ENCODE results near the gene CASK. TPM values are rescaled to one million over a fixed set of nuclear protein-coding genes. Genes with fewer than 3 reads are reported as not detected.
"Not testable (repeated sequence)": the region's sequence is repeated elsewhere in the genome, so short reads cannot be mapped to it uniquely, and the experiment has no call there.

CASK gene
- total RNA-seq, 4 donors from 2014 or later = 33.1 to 41.6 (median 36.4) TPM

- intact Hi-C loops (cut with DNase I) = no loop called here
- TF ChIP-seq POLR2A (IDR thresholded peaks at IDR 0.05) (no peak), CTCF (IDR thresholded peaks at IDR 0.05) (no peak)
- Histone ChIP-seq H3K27me3 (no peaks in the 10 kb centered on the region), H3K9me3 (no peaks in the 10 kb centered on the region), H3K36me3 (peaks cover 0 to 8% of the 10 kb centered on the region in 2 donors), H3K27ac (no peak overlapping the region), H3K4me3 (replicated peaks in 1 of 3) (no peak overlapping the region), H3K4me1 (no peaks in the 10 kb centered on the region)
- 85 to 91% methylated on average over 2 of the region's 2 CpGs for WGBS, 2 donors
- no peak for DNase-seq
Observed at GRCh38 chrX:41661366-41662095, 261.8 kb downstream of the CASK start.

GRCh38 chrX:41655631-41656030 lies 267.7 kb downstream of the CASK start:
- WGBS, 2 donors = 76 to 85% methylated on average over 3 to 4 of the region's 4 CpGs
- no peak for DNase-seq
- Histone ChIP-seq H3K4me1 (no peaks in the 10 kb centered on the region), H3K9me3 (no peaks in the 10 kb centered on the region), H3K27me3 (no peaks in the 10 kb centered on the region), H3K27ac (no peak overlapping the region), H3K4me3 (replicated peaks in 1 of 3) (no peak overlapping the region), H3K36me3 (peaks cover 0 to 8% of the 10 kb centered on the region in 2 donors)
- TF ChIP-seq CTCF (IDR thresholded peaks at IDR 0.05) = no peak
- TF ChIP-seq POLR2A (IDR thresholded peaks at IDR 0.05) = no peak
- intact Hi-C loops (cut with DNase I) = no loop called here

- no peaks in the 10 kb centered on the region for H3K9me3 ChIP-seq
- no peak for DNase-seq
- H3K4me1 ChIP-seq = no peaks in the 10 kb centered on the region
- TF ChIP-seq CTCF (IDR thresholded peaks at IDR 0.05) (no peak), POLR2A (IDR thresholded peaks at IDR 0.05) (no peak)
- 86 to 87% methylated on average over 4 of the region's 4 CpGs for WGBS, 2 donors
- H3K36me3 ChIP-seq = peaks cover 0 to 8% of the 10 kb centered on the region in 2 donors
- no peak overlapping the region for H3K27ac ChIP-seq
- no peak overlapping the region for H3K4me3 ChIP-seq (replicated peaks in 1 of 3)
- intact Hi-C loops (cut with DNase I) = no loop called here
- H3K27me3 ChIP-seq = no peaks in the 10 kb centered on the region
Observed at GRCh38 chrX:41655101-41655500, 268.3 kb downstream of the CASK start.

- H3K27ac ChIP-seq = no peak overlapping the region
- H3K9me3 ChIP-seq = no peaks in the 10 kb centered on the region
- no peak for DNase-seq
- intact Hi-C loops (cut with DNase I) = no loop called here
- H3K4me1 ChIP-seq = no peaks in the 10 kb centered on the region
- H3K4me3 ChIP-seq (replicated peaks in 1 of 3) = no peak overlapping the region
- 96 to 100% methylated on average over 4 of the region's 4 CpGs for WGBS, 2 donors
- TF ChIP-seq CTCF (IDR thresholded peaks at IDR 0.05) = no peak
- peaks cover 0 to under 1% of the 10 kb centered on the region in 2 donors for H3K36me3 ChIP-seq
- no peaks in the 10 kb centered on the region for H3K27me3 ChIP-seq
Observed at GRCh38 chrX:41653125-41653524, 270.2 kb downstream of the CASK start.

- WGBS, 2 donors = 84 to 92% methylated on average over 2 of the region's 2 CpGs
- H3K4me1 ChIP-seq; intact Hi-C loops (cut with DNase I); H3K27ac ChIP-seq; H3K4me3 ChIP-seq (replicated peaks in 1 of 3); DNase-seq; H3K27me3 ChIP-seq; H3K9me3 ChIP-seq; H3K36me3 ChIP-seq: not testable (repeated sequence)
Observed at GRCh38 chrX:41646201-41646600, 277.2 kb downstream of the CASK start.

All from thyroid gland (tissue), 4 donors.